ENCODE results near the gene TIMP2. TPM values are rescaled to one million over a fixed set of nuclear protein-coding genes. Genes with fewer than 3 reads are reported as not detected.

The TIMP2 gene
- total and polyA plus RNA-seq, 2 of the 8 experiments (the other 6 are each of a cell fraction or from before 2014, with no cell fraction given), result 18.2 to 43.3 TPM

GRCh38 chr17:78933959-78934568 lies 8.9 kb upstream of the TIMP2 start (continued):
- TF ChIP-seq BCL11A (IDR thresholded peaks at IDR 0.05; ENCODE audit: low read depth in 2 of 2, low read length in 2 of 2), result no peak
- no peak for TF ChIP-seq KDM4A (IDR thresholded peaks at IDR 0.05; ENCODE audit: low read depth, low read length, severe bottlenecking)
- TF ChIP-seq JUN (IDR thresholded peaks at IDR 0.05; ENCODE audit: low read depth, low read length), result no peak

Measured in H1 (cell line).